SK-N-SH (cell line): ENCODE results near the gene PRRT1.

Experiments
- EZH2phosphoT487 ChIP-seq: fragments of 200-600 bp; sonication (generic); IDR thresholded peaks from 2 replicates; pipeline ENCODE4 v1.6.1; 2017; ENCODE audit warnings: low read depth, mixed run types, mild to moderate bottlenecking, antibody characterized with exemption, moderate library complexity, borderline replicate concordance
- MAX ChIP-seq: IDR thresholded peaks from 2 replicates; pipeline ENCODE4 v1.4.0; 2012; ENCODE audit warnings: low read depth
- POLR2AphosphoS5 ChIP-seq: IDR thresholded peaks from 2 replicates; pipeline ENCODE4 v1.6.1; 2012; ENCODE audit warnings: low read depth, low read length
- SIN3A ChIP-seq: IDR thresholded peaks from 2 replicates; pipeline ENCODE4 v1.6.1; 2012; ENCODE audit warnings: low read depth, mild to moderate bottlenecking, low read length, moderate library complexity, borderline replicate concordance
- TF ChIP-seq, protein P1 (sequence below): fragments of 200-600 bp; sonication (generic); IDR thresholded peaks from 2 replicates; pipeline ENCODE4 v1.6.1; 2017; ENCODE audit warnings: antibody characterized with exemption, mild to moderate bottlenecking, moderate library complexity
- TF ChIP-seq, protein P2 (sequence below): IDR thresholded peaks from 2 replicates; pipeline ENCODE4 v1.4.0; 2012; ENCODE audit warnings: low read depth, borderline replicate concordance

DNA sequence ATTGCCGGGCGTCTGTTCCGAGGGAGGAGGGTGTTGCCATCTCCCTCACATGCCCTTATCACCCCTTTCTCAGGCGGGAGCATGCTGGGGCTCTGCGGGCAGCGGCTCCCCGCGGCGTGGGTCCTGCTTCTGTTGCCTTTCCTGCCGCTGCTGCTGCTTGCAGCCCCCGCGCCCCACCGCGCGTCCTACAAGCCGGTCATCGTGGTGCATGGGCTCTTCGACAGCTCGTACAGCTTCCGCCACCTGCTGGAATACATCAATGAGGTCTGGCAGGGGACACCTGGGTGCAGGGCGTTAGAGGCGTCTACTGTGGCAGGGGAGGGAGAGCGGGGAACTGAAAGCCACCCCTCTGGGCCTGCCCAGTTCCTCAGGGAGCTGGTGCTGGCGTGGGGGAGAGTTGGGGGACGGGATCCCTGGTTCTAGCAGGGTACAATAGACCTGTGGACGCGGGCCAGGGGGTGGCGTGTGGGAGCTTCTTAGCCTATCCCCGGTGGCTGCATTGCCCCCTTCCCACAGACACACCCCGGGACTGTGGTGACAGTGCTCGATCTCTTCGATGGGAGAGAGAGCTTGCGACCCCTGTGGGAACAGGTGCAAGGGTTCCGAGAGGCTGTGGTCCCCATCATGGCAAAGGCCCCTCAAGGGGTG is 2.9 kb upstream of the PRRT1 start:
- TF ChIP-seq SIN3A (0 out of 2 replicates have a peak, but pooled peaks have one; percentile 39), POLR2AphosphoS5 (no peak), MAX (peak; percentile 62), EZH2phosphoT487 (no peak)
- TF ChIP-seq, protein P1, sequence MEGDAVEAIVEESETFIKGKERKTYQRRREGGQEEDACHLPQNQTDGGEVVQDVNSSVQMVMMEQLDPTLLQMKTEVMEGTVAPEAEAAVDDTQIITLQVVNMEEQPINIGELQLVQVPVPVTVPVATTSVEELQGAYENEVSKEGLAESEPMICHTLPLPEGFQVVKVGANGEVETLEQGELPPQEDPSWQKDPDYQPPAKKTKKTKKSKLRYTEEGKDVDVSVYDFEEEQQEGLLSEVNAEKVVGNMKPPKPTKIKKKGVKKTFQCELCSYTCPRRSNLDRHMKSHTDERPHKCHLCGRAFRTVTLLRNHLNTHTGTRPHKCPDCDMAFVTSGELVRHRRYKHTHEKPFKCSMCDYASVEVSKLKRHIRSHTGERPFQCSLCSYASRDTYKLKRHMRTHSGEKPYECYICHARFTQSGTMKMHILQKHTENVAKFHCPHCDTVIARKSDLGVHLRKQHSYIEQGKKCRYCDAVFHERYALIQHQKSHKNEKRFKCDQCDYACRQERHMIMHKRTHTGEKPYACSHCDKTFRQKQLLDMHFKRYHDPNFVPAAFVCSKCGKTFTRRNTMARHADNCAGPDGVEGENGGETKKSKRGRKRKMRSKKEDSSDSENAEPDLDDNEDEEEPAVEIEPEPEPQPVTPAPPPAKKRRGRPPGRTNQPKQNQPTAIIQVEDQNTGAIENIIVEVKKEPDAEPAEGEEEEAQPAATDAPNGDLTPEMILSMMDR: peak; percentile 61
- TF ChIP-seq, protein P2, sequence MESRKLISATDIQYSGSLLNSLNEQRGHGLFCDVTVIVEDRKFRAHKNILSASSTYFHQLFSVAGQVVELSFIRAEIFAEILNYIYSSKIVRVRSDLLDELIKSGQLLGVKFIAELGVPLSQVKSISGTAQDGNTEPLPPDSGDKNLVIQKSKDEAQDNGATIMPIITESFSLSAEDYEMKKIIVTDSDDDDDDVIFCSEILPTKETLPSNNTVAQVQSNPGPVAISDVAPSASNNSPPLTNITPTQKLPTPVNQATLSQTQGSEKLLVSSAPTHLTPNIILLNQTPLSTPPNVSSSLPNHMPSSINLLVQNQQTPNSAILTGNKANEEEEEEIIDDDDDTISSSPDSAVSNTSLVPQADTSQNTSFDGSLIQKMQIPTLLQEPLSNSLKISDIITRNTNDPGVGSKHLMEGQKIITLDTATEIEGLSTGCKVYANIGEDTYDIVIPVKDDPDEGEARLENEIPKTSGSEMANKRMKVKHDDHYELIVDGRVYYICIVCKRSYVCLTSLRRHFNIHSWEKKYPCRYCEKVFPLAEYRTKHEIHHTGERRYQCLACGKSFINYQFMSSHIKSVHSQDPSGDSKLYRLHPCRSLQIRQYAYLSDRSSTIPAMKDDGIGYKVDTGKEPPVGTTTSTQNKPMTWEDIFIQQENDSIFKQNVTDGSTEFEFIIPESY: no peak
